Measurements from ENCODE around the gene FBLN2.

FBLN2 gene

GRCh38 chr3:13548696-13549622 lies at the start of gene FBLN2:
Gene FBLN2, plus strand, starts transcription at chr3:13549125. Its CDS starts 21,231 bp downstream, at chr3:13570356.
- in situ Hi-C loops (cut with MboI; ENCODE audit: low sequenced_read_pairs) = no loop called here

DNA sequence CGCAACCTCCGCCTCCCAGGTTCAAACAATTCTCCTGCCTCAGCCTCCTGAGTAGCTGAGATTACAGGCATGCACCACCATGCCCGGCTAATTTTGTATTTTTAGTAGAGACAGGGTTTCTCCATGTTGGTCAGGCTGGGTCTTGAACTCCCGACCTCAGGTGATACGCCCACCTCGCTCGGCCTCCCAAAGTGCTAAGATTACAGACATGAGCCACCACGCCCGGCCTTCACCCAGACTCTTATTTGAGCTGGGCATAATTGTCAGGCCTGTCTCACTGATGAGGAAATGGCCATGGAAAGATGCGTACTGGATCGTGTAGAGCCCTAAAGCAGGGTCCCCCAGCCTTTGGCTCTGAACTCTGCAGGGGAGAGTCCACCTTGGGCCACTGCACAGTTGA lies 49.7 kb upstream of the FBLN2 start:
- in situ Hi-C loops (cut with MboI; ENCODE audit: low sequenced_read_pairs) = loop anchor here (5.0 kb wide), 1 partner anchor 148 kb away; no protein-coding TSS in a partner anchor

DNA sequence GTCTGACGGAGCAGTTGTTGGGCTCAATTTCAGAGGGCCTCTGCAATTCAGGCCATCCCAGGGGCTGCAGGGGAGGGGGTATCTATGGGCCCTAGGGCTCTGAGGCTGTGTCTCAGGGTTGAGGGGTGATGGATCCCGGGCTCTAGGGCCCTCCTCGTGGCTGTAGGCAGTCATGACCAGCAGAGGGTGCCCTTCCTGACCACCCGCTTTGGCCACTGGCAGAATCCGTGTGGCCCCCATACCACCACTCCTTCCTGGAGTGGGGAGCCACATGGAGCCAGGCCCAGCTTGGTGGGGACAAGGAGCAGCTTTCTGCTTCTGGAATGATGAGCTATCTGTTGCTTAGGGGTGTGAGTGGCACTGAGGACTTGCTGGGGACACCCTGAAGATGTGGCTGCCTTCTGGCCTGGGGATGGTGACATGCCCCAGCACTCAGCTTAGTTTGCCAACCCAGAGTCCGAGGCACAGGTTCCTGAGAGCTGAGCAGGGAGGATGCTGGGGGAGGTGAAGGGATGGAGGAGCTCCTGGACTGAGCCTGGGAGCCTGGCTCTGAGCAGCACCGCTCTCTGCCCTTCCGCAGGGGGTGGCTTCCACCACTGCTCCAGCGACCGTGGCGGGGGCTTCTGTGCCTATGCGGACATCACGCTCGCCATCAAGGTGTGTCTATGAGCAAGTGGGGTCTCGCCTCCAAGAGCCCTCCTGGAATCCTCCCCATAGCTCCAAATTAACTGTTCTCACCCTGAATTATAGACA lies 48.6 kb upstream of the FBLN2 start:
- in situ Hi-C loops (cut with MboI; ENCODE audit: low sequenced_read_pairs) = no loop called here

DNA sequence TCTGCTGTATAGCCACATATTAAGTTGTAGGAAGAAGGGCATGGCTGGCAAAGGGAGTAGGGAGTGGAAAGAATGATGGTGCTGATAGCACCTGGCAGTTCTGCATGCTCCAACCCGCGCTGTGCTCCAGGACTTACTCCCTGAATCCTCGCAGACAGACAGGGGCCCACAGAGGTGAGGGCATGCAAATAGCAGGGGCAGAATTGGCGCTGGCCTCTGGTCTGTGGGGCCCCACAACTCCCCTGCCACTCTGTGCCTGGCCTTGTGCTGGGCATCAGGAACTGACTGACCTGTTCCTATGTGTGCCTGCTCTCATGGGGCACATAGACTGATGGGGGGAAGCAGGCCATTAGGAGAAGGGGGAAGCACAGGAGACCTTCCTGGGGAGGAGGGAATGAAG lies 47.9 kb upstream of the FBLN2 start:
- in situ Hi-C loops (cut with MboI; ENCODE audit: low sequenced_read_pairs) = no loop called here

- in situ Hi-C loops (cut with MboI; ENCODE audit: low sequenced_read_pairs) = no loop called here
Measured at GRCh38 chr3:13501521-13501920, 47.4 kb upstream of the FBLN2 start.

GRCh38 chr3:13501958-13502790 lies 46.8 kb upstream of the FBLN2 start:
- in situ Hi-C loops (cut with MboI; ENCODE audit: low sequenced_read_pairs) = no loop called here

DNA sequence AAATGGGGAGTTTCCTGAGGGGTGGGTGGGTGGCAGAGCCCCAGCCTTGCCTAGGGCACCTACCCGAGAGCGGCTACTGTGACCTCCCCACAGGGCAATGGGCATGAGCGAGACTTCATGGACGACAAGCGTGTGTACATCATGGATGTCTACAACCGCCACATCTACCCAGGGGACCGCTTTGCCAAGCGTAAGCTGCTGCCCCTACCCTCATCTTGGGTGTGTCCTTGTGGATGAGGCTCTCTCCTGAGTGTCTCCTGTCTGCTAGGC lies 46.2 kb upstream of the FBLN2 start:
- in situ Hi-C loops (cut with MboI; ENCODE audit: low sequenced_read_pairs) = no loop called here

DNA sequence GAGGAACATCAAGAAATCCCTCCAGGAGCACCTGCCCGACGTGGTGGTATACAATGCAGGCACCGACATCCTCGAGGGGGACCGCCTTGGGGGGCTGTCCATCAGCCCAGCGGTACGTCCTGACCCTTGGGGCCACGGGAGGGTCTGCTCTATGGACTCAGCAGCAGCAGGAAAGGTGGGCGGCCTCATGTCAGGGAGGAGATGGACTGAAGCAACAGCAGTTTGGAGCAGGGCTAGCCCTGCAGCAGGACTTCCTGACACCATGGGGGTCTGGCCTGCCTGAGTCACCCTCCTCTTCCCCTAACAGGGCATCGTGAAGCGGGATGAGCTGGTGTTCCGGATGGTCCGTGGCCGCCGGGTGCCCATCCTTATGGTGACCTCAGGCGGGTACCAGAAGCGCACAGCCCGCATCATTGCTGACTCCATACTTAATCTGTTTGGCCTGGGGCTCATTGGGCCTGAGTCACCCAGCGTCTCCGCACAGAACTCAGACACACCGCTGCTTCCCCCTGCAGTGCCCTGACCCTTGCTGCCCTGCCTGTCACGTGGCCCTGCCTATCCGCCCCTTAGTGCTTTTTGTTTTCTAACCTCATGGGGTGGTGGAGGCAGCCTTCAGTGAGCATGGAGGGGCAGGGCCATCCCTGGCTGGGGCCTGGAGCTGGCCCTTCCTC lies 44.6 kb upstream of the FBLN2 start:
- in situ Hi-C loops (cut with MboI; ENCODE audit: low sequenced_read_pairs) = no loop called here

DNA sequence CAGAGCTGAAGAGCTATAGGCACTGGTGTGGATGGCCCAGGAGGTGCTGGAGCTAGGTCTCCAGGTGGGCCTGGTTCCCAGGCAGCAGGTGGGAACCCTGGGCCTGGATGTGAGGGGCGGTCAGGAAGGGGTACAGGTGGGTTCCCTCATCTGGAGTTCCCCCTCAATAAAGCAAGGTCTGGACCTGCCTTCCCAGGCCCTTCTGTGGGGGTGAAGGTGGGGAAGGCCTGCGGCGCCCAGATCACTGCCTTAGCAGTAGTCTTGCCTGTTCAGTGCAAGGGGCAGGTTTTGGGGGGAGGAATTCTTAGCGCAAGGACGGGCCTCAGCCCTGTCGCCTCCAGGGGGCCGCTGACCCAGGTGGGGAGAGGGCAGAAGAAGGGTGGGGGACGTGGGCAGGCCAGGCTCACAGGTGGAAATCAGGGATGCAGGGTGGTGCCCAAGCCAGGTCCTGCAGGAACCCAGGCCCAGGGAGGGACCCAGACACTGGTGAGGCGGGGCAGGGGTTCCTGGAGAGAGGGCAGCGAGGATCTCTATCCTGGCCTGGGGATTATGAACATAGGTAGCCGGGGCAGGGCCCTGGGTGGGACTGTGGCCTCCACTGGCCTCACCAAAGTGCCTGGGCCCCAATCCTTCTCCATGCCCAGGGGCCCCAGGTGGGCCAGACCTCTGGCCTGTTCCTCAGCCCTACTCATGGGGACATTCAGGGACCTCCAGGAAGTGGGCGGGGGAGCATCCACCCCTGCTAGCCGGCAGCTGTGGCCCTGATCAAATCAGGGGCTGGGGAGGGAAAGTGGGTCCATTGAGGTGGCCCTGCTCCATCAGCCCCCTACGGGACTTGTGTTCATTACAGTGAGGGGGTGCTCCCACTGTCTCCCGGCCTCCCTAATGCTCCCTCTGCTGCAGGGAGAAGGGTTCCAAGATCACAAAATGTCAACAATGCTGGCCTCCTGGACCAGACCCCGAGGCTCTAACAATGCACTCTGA lies 43.5 kb upstream of the FBLN2 start:
- in situ Hi-C loops (cut with MboI; ENCODE audit: low sequenced_read_pairs) = no loop called here

- in situ Hi-C loops (cut with MboI; ENCODE audit: low sequenced_read_pairs) = no loop called here
Measured at GRCh38 chr3:13506239-13506638, 42.7 kb upstream of the FBLN2 start.

GRCh38 chr3:13506680-13507079 lies 42.2 kb upstream of the FBLN2 start:
- in situ Hi-C loops (cut with MboI; ENCODE audit: low sequenced_read_pairs) = no loop called here

DNA sequence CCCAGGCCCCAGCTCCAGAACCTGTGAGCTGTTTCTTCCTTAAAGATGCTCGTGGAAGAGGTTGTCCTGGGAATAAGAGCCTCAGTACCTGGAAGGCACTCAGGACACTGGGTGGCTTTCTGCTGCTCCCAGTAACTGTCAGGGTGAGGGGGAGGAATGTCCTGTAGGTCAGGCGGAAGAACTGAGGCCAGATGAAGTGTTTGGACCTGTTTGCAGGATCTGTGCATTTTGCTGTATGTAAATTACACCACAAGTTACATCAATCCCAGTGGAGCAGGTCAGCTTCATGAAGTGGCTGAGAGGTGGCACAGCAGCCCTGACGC lies 41.7 kb upstream of the FBLN2 start:
- in situ Hi-C loops (cut with MboI; ENCODE audit: low sequenced_read_pairs) = no loop called here

- in situ Hi-C loops (cut with MboI; ENCODE audit: low sequenced_read_pairs) = no loop called here
Measured at GRCh38 chr3:13507570-13508339, 41.2 kb upstream of the FBLN2 start.

GRCh38 chr3:13508496-13508895 lies 40.4 kb upstream of the FBLN2 start:
- in situ Hi-C loops (cut with MboI; ENCODE audit: low sequenced_read_pairs) = no loop called here

GRCh38 chr3:13509059-13509815 lies 39.7 kb upstream of the FBLN2 start:
- in situ Hi-C loops (cut with MboI; ENCODE audit: low sequenced_read_pairs) = no loop called here

DNA sequence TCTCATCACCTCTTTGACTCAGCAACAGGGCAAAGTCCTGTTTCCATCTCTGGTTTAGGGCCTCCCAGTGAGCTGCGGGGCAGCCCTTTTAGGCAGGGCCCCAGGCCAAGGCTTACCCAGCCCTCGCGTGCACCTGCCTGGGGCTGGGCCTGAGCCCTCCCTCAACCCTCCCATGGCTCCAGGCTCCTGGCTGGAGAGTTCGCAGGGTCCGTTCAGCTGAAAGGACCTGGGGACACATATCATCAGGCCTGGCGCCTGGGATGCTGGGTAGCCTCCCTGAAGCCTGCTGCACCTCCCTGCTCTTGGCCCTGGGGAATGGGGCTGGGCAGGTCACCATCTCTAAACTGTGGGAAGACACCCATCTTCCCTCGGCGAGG lies 39.1 kb upstream of the FBLN2 start:
- in situ Hi-C loops (cut with MboI; ENCODE audit: low sequenced_read_pairs) = no loop called here

DNA sequence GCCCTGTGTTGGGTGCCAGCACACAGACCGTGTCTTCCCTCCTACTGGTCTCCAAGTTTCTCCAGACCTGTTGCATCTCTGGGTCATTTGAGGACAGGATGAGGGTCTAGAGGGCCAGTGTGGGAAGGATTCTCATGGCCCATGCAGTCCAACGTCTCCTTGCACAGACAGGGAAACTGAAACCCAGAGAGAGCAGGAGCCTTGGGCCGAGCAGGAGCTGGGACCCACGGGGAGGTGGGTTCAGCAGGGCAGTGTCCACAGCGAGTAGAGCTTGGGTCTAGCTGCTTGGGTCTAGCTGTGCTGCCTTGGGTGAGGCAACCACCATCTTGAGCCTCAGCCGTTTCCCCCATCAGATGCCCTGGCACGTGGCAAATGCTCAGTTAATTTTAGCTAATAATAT lies 36.5 kb upstream of the FBLN2 start:
- in situ Hi-C loops (cut with MboI; ENCODE audit: low sequenced_read_pairs) = no loop called here
